Gastrocnemius medialis (tissue), 4 donors: ENCODE measurements around the gene CASP6.

ENCODE experiments used
- POLR2A ChIP-seq, 2 donors: fragments of 450-650 bp; IDR thresholded peaks; one replicate each; pipeline ENCODE4 v1.6.1; 2017; ENCODE audit warnings: antibody characterized with exemption in 2 of 2, mild to moderate bottlenecking in 2 of 2, moderate library complexity in 2 of 2
- TF ChIP-seq, protein P1 (sequence below), 5 experiments: fragments of 450-650 bp in 3 of 5; fragments of 200-600 bp in 2 of 5; sonication (generic) in 2 of 5; IDR thresholded peaks in 4 of 5; conservative IDR thresholded peaks in 1 of 5; 1 replicate in 4 of 5; 2 replicates in 1 of 5; pipeline ENCODE4 v1.5.1; 2016 to 2019; ENCODE audit warnings: antibody characterized with exemption in 5 of 5, mild to moderate bottlenecking in 3 of 5, moderate library complexity in 3 of 5

DNA sequence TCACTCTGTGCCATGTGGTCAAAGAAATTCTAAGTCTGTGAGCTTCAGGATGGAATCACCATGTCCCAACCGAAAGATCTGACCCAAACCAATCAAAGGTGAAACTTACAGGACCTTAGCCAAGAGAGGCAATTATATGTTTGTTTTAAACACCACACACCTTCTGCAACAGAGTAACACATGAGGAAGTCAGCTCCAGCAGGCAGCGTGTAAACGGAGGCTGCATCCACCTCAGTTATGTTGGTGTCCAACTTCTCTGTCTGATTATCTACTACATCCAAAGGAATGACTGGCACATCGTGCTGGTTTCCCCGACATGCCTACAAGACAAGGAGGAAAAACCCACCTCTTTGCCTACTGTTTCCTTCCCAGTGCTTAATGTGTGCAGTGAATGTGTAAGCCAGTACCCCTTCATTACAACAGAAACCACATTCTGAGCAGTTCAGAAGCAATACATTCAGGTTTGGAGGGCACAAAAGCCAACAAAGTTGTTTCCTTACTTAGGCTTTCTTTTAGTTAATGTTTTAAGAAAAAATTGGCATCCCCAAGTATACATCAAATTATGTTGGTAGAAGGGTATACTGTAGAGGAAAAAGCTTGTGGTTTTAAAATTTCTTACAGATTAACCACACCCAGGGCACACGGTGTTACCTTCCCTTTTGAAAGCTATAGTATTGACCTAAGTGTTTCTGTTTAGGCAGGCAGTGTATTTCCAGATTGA lies 12.4 kb downstream of the CASP6 start:
- TF ChIP-seq POLR2A (IDR thresholded peaks at IDR 0.05) = no peak
- TF ChIP-seq, protein P1, sequence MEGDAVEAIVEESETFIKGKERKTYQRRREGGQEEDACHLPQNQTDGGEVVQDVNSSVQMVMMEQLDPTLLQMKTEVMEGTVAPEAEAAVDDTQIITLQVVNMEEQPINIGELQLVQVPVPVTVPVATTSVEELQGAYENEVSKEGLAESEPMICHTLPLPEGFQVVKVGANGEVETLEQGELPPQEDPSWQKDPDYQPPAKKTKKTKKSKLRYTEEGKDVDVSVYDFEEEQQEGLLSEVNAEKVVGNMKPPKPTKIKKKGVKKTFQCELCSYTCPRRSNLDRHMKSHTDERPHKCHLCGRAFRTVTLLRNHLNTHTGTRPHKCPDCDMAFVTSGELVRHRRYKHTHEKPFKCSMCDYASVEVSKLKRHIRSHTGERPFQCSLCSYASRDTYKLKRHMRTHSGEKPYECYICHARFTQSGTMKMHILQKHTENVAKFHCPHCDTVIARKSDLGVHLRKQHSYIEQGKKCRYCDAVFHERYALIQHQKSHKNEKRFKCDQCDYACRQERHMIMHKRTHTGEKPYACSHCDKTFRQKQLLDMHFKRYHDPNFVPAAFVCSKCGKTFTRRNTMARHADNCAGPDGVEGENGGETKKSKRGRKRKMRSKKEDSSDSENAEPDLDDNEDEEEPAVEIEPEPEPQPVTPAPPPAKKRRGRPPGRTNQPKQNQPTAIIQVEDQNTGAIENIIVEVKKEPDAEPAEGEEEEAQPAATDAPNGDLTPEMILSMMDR (IDR thresholded peaks at IDR 0.05 in 4 of 5, conservative IDR thresholded peaks at IDR 0.05 in 1 of 5) = no peak
